ENCODE measurements around the gene RASA4.
A peak's percentile ranks its signal among the peaks of the same experiment; 100 is the strongest.
"Not testable (repeated sequence)": the region's sequence is repeated elsewhere in the genome, so short reads cannot be mapped to it uniquely, and the experiment has no call there.

The RASA4 gene

DNA sequence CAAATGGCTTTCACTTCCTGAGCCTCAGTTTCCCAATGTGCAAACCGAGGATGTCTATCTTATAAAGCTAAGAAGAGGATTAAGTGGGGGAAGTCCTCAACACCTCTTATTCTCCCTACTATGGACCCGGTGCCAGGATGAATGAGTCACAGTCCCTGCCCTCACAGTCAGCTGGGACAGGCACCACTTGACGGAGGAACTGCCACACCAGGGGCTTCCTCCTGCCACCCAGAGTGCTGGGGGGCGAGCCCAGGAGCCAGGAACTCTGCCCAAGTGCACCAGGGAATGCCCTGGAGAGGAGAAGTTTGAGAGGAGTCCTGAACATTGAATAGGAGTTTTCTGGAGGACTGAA, 2.2 kb downstream of the RASA4 start:
- H3K27ac ChIP-seq, H4K20me1 ChIP-seq, H3K4me2 ChIP-seq, H3K9me3 ChIP-seq, H3K27me3 ChIP-seq, H3K36me3 ChIP-seq, H3K4me3 ChIP-seq, H3K9ac ChIP-seq: not testable (repeated sequence)
- peaks cover 13% of the 10 kb centered on the region for H3K4me1 ChIP-seq

DNA sequence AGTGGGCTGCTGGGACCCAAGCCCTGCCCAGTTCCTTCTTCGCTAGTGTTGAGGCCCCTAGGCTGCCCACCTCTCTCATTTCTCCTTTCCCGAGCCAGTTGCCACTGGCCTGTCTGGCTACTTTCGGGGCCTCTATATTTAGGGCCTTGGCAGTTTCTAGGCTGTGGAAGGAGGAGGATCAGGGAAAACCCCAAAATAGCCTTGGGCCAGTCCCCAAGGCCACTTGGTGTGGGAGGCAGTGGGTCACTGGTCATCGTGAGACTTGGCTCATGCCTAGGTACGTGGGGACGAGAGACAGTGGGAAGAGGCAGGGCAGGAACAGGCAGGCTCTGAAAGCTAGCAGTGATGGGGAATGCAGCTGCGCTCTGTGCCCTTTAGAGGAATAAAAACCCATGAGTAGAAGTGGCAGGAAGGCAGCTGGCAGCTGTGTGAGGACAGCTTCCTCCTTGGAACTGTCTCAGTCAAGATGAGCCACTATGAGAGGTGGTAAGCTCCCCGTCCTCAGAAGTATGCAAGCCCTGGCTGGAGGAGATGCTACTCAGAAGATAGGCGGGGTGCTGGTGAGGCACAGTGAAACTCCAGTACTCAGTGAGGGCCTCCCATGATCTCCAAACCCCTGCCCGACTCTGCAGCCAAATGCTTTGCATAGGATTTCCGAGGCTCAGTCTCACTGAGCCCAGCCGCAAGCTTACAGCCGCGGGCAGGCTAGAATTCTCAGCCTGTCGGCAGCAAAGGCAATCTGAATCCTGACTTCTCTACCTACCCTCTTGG, 2.8 kb downstream of the RASA4 start:
- Histone ChIP-seq H3K27ac (peak overlapping the region; percentile 67), H3K4me2 (peak overlapping the region; percentile 49; the same call in 1 of the 2 replicates), H3K4me1 (peaks cover 13% of the 10 kb centered on the region)
- H3K27me3 ChIP-seq, H3K36me3 ChIP-seq, H3K9ac ChIP-seq, H4K20me1 ChIP-seq, H3K4me3 ChIP-seq, H3K9me3 ChIP-seq: not testable (repeated sequence)

GRCh38 chr7:102611675-102612325, 4.8 kb downstream of the RASA4 start:
- H3K9ac ChIP-seq, H3K27me3 ChIP-seq, H3K36me3 ChIP-seq, H3K9me3 ChIP-seq, H4K20me1 ChIP-seq, H3K27ac ChIP-seq, H3K4me3 ChIP-seq: not testable (repeated sequence)
- H3K4me1 ChIP-seq, result peaks cover 13% of the 10 kb centered on the region
- peak overlapping the region; percentile 49; the same call in 1 of the 2 replicates for H3K4me2 ChIP-seq

DNA sequence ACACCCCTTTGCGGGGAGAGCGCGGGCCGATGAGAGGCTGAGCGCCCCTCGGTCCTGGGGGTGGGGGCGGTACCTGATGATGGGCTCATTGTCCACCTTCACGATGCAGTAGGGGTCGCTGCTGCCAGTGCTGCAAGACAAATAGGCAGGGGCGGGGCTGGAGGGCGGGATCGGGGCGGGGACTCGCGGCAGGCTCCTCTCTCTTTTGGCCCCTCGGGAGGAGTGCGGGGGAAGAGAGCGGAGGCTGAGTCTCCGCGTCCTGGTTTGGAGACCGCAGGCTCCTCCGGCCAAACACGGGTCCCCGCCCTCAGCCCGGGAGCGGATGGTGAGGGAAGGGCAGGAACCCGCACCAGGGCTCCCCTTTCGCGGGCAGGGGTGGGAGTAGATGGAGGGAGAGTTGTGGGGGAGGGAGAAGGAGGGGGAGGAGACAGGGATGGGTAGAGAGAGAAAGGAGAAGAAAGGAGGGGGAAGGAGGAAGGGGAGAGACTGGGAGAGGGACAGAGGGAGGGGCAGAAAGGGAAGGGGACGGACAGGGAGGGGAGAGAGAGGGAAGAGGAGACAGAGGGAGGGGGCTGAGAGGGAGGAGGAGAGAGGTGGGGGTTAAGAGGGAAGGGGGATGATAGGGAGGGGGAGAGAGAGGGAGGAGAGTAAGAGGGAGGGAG, 5.4 kb downstream of the RASA4 start:
- not testable (repeated sequence) for H3K9ac ChIP-seq, H3K4me3 ChIP-seq, H3K36me3 ChIP-seq, H3K9me3 ChIP-seq, H3K27me3 ChIP-seq, H4K20me1 ChIP-seq, H3K27ac ChIP-seq, H3K4me2 ChIP-seq
- peaks cover 13% of the 10 kb centered on the region for H3K4me1 ChIP-seq

DNA sequence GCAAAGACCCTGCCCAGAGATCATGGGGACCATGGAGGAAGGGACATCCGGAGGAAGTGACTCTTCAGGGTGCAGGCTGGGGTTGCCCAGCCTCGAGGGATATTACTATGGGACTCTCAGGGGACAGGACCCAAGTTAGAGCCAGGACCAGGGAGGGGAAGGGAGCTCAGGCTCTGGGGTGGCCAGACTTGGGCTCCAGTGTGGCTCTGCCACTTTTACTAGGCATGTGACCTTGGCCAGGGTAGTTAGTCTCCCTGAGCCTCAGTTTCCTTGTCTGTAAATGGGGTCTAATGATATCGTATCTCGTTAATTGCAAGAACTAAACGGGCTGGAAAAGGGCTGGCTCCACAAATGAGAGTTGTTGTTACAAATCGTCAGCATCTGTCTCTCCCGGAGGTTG, 6.1 kb downstream of the RASA4 start:
- not testable (repeated sequence) for H3K9ac ChIP-seq, H3K4me3 ChIP-seq

GRCh38 chr7:102609734-102610133, 6.8 kb downstream of the RASA4 start:
- not testable (repeated sequence) for H3K36me3 ChIP-seq, H4K20me1 ChIP-seq, H3K4me2 ChIP-seq, H3K27me3 ChIP-seq, H3K27ac ChIP-seq, H3K4me3 ChIP-seq, H3K9me3 ChIP-seq, H3K9ac ChIP-seq
- peaks cover 13% of the 10 kb centered on the region for H3K4me1 ChIP-seq

More for the DNA sequence above, 6.1 kb downstream of the RASA4 start:
- H3K9me3 ChIP-seq, H3K27me3 ChIP-seq, H4K20me1 ChIP-seq, H3K36me3 ChIP-seq, H3K27ac ChIP-seq, H3K4me2 ChIP-seq: not testable (repeated sequence)
- peaks cover 13% of the 10 kb centered on the region for H3K4me1 ChIP-seq

GRCh38 chr7:102606848-102607247, 9.7 kb downstream of the RASA4 start:
- not testable (repeated sequence) for H3K27me3 ChIP-seq, H3K4me1 ChIP-seq, H3K9ac ChIP-seq, H3K27ac ChIP-seq, H3K36me3 ChIP-seq, H3K9me3 ChIP-seq, H3K4me3 ChIP-seq, H3K4me2 ChIP-seq, H4K20me1 ChIP-seq

DNA sequence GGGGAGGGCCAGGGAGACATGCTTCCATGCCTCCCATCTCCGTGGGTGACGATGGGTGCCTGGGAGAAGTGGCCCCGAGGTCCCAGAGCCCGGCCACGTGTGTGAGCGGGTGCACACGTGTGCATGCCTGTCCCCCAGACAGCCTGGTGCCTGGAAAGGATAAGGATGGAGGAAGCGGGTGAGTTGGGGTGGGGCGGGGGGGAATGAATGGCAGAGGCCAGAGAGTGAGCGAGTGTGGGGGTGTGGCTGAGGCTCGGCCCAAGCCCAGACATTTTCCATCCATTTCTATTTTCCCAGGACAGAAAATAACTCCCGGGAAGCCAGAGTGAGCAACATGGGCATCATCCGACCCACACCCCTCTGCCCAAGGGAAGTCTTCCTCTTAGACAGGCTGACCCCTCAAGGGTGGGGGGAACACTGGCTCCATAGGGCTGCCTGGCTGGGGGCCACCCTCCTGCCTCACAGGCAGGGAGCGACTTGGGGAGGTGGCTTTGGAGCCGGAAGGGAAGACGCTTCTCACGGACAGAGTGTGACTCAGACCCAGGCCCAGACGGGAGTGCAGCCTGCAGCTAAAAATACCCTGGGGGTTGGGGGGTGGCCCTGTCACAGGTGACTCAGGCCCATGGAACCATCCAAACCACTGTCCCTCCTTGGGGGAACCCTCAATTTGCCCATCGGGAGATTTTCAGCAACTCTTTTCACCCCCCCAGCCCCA, 12.0 kb downstream of the RASA4 start:
- H3K9ac ChIP-seq, H3K4me1 ChIP-seq: not testable (repeated sequence)

DNA sequence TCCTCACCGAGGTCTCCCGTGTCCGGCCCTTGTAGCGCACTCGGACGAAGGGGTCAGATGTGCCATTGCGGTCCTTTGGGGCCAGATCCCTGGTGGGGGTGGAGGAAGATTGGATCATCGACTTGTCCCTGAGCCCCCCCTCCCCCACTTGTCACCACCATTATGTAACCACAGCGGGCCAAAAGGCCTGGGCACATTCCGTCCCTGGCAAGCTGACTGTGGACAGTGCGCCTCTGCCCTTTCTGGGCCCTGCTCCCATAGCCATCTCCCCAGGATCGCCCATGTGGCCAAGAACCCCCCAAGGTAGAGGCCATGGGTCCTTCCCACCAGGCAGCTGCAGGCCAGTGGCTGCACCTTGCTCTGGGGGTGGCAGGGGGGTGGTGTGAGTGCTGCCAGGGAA, 14.2 kb downstream of the RASA4 start:
- not testable (repeated sequence) for H3K27me3 ChIP-seq, H3K27ac ChIP-seq, H4K20me1 ChIP-seq, H3K4me3 ChIP-seq, H3K36me3 ChIP-seq, H3K4me2 ChIP-seq, H3K4me1 ChIP-seq, H3K9ac ChIP-seq, H3K9me3 ChIP-seq

More for the DNA sequence above, 12.0 kb downstream of the RASA4 start:
- not testable (repeated sequence) for H3K27ac ChIP-seq, H4K20me1 ChIP-seq, H3K27me3 ChIP-seq, H3K9me3 ChIP-seq, H3K4me3 ChIP-seq, H3K36me3 ChIP-seq, H3K4me2 ChIP-seq

DNA sequence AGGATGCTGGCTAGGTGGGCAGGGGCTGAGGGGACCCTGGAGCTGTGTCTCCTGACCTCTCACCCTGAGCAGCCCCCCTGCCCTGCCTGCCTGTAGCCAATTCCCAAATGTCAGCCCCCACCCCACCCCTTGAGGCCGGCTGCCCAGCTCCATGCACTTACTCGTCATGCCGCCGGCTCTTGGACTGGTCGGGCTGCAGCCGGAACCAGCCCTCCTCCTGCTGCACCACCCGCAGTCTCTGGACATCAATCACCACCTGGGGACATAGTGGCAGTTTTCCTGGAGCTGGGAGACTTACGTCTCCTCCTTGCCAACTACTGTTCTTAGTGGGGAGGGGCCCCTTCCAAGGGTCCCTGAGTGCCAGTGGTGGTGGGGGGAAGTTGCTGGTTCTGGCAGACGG, 16.9 kb downstream of the RASA4 start:
- not testable (repeated sequence) for H3K4me3 ChIP-seq, H3K36me3 ChIP-seq, H3K9me3 ChIP-seq, H3K9ac ChIP-seq, H3K27me3 ChIP-seq, H3K4me2 ChIP-seq, H3K4me1 ChIP-seq, H3K27ac ChIP-seq, H4K20me1 ChIP-seq

GRCh38 chr7:102596036-102596435, 20.5 kb downstream of the RASA4 start:
- not testable (repeated sequence) for H3K36me3 ChIP-seq, H3K9ac ChIP-seq, H3K27ac ChIP-seq, H3K4me3 ChIP-seq, H3K27me3 ChIP-seq, H3K4me2 ChIP-seq, H3K4me1 ChIP-seq, H3K9me3 ChIP-seq, H4K20me1 ChIP-seq

DNA sequence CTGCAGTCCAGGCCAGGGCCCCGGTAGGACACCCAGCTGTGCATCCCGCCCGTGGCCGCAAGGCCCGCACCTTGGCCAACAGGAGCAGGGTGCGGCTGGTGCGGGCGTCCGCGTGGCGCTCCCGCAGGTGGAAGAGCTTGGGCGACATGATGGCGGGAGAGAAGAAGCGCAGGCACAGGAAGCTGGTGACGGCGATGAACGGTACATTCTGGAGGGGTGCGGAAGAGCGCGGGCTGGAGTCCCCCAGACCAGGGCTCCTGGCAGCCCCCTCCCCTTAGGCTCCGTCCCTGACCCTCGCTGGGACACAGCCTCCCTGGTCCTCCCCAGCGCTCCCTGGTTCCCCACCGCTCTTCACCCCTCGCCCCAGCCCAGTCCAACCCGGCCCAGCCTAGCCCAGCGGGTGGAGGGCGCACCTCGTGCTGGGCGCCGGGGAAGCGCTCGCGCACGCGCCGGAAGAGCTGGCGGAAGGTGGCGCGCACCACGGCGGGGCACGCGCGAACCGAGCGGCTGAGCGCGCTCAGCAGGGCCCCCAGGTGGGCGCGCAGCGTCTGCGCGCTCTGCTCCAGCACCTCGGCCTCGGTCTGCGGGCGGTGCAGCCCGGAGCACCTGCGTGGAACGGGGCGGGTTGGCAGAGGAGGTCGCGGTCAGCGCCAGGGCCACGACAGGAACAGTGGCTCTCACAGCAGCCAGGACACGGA, 22.8 kb downstream of the RASA4 start:
- not testable (repeated sequence) for H4K20me1 ChIP-seq, H3K4me3 ChIP-seq, H3K4me2 ChIP-seq, H3K4me1 ChIP-seq, H3K9me3 ChIP-seq, H3K36me3 ChIP-seq, H3K27ac ChIP-seq, H3K9ac ChIP-seq, H3K27me3 ChIP-seq

GRCh38 chr7:102592477-102593019, 24.0 kb downstream of the RASA4 start:
- H3K36me3 ChIP-seq, H3K9me3 ChIP-seq, H3K4me3 ChIP-seq, H3K27ac ChIP-seq, H3K9ac ChIP-seq, H4K20me1 ChIP-seq, H3K4me2 ChIP-seq, H3K4me1 ChIP-seq, H3K27me3 ChIP-seq: not testable (repeated sequence)

- not testable (repeated sequence) for H3K4me2 ChIP-seq, H3K4me3 ChIP-seq, H3K27me3 ChIP-seq, H3K27ac ChIP-seq, H4K20me1 ChIP-seq, H3K4me1 ChIP-seq, H3K36me3 ChIP-seq, H3K9me3 ChIP-seq, H3K9ac ChIP-seq
Observed at GRCh38 chr7:102589857-102590256, 26.7 kb downstream of the RASA4 start.

Data from BLaER1 (cell line).